Activated CD4-positive, alpha-beta memory T cell treated with anti-CD3 and anti-CD28 coated beads, Interleukin-2, amount 10 ng/mL, durations not matched to agents 7 days and 5 days (primary cell): Measurements from ENCODE around the gene KIF3B. TPM values are rescaled to one million over a fixed set of nuclear protein-coding genes. Genes with fewer than 3 reads are reported as not detected.
A peak's percentile ranks its signal among the peaks of the same experiment; 100 is the strongest.
"Not testable (repeated sequence)": the region's sequence is repeated elsewhere in the genome, so short reads cannot be mapped to it uniquely, and the experiment has no call there.

ENCODE experiments used
- CTCF ChIA-PET: fragments of 350-600 bp; sonication (Branson Sonifier 250); formaldehyde crosslinking; loops from one replicate; lab custom pipeline; 2021; ENCODE audit warnings: antibody characterized with exemption, inconsistent platforms; lab: Charles Lee
- POLR2A ChIA-PET: fragments of 350-600 bp; sonication (Branson Sonifier 250); formaldehyde crosslinking; loops from one replicate; lab custom pipeline; 2021; ENCODE audit warnings: antibody characterized with exemption; lab: Charles Lee
- DNase-seq: peaks from one replicate; pipeline ENCODE4 v3.0.0-alpha.2; 2020
- H3K27ac Mint-ChIP-seq: one replicate; pipeline ENCODE4 v1.8.0; 2021; ENCODE audit warnings: mild to moderate bottlenecking, mixed read lengths
- H3K27me3 Mint-ChIP-seq: one replicate; pipeline ENCODE4 v1.8.0; 2021; ENCODE audit warnings: mixed read lengths
- H3K36me3 Mint-ChIP-seq: one replicate; pipeline ENCODE4 v1.8.0; 2021; ENCODE audit warnings: low read depth, mixed read lengths
- H3K4me1 Mint-ChIP-seq: one replicate; pipeline ENCODE4 v1.8.0; 2021; ENCODE audit warnings: mixed read lengths
- H3K4me3 Mint-ChIP-seq: one replicate; pipeline ENCODE4 v1.8.0; 2021; ENCODE audit warnings: mild to moderate bottlenecking, mixed read lengths
- H3K9me3 Mint-ChIP-seq: one replicate; pipeline ENCODE4 v1.8.0; 2021; ENCODE audit warnings: mixed read lengths
- total RNA-seq, 2 experiments: library from RNA; stranded (reverse); gene quantifications; one replicate each; pipeline ENCODE4 v1.2.3, GENCODE V29; 2021

The KIF3B gene
- total RNA-seq, 2 experiments from 2014 or later: 23.1 to 23.4 TPM

GRCh38 chr20:32236819-32237218 lies 40.6 kb upstream of the KIF3B start:
- Mint-ChIP-seq H3K9me3 (no peaks in the 10 kb centered on the region), H3K27me3 (no peaks in the 10 kb centered on the region), H3K4me3 (no peak overlapping the region), H3K36me3 (peaks cover 45% of the 10 kb centered on the region), H3K27ac (no peak overlapping the region), H3K4me1 (peaks cover 32% of the 10 kb centered on the region)
- no peak for DNase-seq
- POLR2A ChIA-PET: no interaction called here
- CTCF ChIA-PET: no interaction called here

- Mint-ChIP-seq H3K4me3 (no peak overlapping the region), H3K36me3 (peaks cover 42% of the 10 kb centered on the region), H3K4me1 (peaks cover 26% of the 10 kb centered on the region), H3K27ac (no peak overlapping the region), H3K9me3 (no peaks in the 10 kb centered on the region), H3K27me3 (no peaks in the 10 kb centered on the region)
- CTCF ChIA-PET: no interaction called here
- POLR2A ChIA-PET: no interaction called here
- no peak for DNase-seq
These were observed 40.0 kb upstream of the KIF3B start for GRCh38 chr20:32237419-32237818.

DNA sequence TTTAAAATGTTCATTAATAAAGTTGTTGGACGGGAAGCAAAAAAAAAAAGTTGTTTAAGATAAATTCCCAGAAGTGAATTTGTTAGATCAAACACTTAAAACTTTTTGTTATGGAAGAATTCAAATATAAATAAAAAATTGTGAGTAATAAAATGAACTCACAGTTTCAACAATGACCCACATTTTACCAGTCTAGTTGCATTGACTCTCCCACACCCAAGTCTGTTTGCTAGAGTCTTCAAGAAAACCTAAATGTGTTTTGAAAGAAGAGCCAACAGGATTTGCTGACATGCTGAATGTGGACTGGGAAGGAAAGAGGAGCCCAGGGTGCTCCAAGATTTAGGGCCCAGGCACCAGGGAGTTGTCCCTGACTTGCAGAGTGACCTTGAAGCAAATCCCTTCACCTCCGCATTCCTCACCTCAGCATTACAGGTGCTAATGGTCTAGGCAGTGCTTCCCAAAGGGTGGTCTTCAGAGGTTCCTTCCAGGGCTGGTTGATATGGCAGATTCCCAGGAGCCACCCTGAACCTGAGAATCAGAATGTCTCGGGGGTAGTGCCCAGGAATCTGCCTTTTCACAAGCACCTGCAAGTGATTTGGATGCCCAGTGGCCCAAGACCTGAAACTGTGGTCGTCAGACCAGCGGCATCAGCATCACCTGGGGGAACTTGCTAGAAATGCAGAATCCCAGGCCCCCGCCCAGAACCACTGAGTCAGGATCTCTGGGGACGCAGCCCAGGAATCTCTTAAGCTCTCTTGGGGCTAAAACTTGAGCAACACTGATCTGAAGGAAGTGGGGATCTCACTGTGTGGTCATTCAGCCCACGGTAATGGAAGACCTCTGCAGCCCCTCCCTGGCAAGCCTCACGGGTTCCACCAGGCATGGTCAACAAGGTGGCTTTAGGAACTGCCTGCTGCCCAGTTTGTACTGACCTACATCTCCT lies 38.7 kb upstream of the KIF3B start:
- no peaks in the 10 kb centered on the region for H3K27me3 Mint-ChIP-seq
- DNase-seq: no peak
- POLR2A ChIA-PET: interaction anchor here (1.1 kb wide), 1 partner anchor 17 kb away, joined by 3 read pairs; no protein-coding TSS in a partner anchor
- H3K36me3 Mint-ChIP-seq: peaks cover 30% of the 10 kb centered on the region
- no peak overlapping the region for H3K4me3 Mint-ChIP-seq
- H3K9me3 Mint-ChIP-seq: no peaks in the 10 kb centered on the region
- H3K27ac Mint-ChIP-seq: no peak overlapping the region
- CTCF ChIA-PET: no interaction called here
- peaks cover 14% of the 10 kb centered on the region for H3K4me1 Mint-ChIP-seq

DNA sequence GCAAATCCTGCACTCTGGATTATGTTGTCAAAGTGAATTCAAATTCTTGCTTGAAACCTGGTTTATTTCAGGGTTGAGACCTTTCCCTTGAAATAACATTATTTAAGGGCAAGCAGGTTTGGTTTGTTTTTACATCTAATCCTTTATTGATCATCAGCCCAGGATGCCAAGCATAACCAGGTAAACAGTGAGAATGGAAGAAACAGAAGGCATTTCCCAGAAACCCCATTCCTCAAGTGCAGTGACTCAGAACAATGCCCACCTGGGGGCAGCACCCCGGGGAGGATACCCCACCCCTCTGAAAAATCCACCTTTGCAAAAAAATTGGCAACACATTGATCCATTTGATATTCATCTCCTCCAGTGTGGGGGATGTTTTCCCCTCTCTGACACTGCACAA lies 37.2 kb upstream of the KIF3B start:
- ChIA-PET CTCF (interaction anchor here (0.6 kb wide), 1 partner anchor 682 kb away, joined by 5 read pairs; no protein-coding TSS in a partner anchor), POLR2A (interaction anchor here (1.1 kb wide), 1 partner anchor 16 kb away, joined by 3 read pairs; no protein-coding TSS in a partner anchor)
- DNase-seq: no peak
- no peaks in the 10 kb centered on the region for H3K27me3 Mint-ChIP-seq
- H3K27ac Mint-ChIP-seq: no peak overlapping the region
- no peaks in the 10 kb centered on the region for H3K9me3 Mint-ChIP-seq
- no peak overlapping the region for H3K4me3 Mint-ChIP-seq
- H3K4me1 Mint-ChIP-seq: peaks cover 8% of the 10 kb centered on the region
- H3K36me3 Mint-ChIP-seq: peaks cover 17% of the 10 kb centered on the region

- Mint-ChIP-seq H3K9me3 (no peaks in the 10 kb centered on the region), H3K36me3 (peaks cover 6% of the 10 kb centered on the region), H3K27me3 (no peaks in the 10 kb centered on the region), H3K4me1 (peaks cover 5% of the 10 kb centered on the region), H3K27ac (no peak overlapping the region), H3K4me3 (no peak overlapping the region)
- CTCF ChIA-PET: no interaction called here
- no peak for DNase-seq
- POLR2A ChIA-PET: no interaction called here
These were observed 35.6 kb upstream of the KIF3B start for GRCh38 chr20:32241807-32242206.

DNA sequence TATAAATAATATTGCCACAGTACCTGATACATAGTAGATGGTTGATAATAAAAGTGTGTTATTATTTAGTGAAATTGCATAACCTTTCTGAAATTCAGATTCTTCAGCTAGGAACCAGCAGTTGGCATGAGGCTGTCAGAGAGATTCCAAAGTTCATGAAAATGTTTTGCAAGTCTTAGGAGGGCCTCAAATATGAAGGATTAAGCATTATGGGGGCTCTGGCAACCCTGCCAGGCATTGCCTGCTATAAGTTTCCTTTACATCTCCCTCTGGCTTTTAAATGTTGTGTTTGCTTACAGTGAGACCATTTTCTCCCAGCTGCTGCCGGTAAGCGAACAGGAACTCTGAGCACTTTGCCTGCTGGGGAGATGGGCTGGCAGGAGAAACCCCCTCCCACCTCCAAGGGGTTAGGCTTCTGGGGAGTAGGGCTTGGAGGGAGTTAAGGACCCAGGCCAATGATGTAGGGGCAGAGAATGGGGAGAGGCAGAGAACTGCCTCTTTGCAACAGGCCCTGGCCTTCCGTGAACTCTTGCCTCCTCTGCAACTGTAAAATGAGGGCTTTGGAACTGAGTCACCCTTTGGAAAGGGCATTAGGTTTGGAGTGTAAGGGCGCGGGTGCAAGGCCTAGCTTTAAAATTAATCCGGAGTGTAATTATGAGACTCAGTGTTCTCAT lies 33.2 kb upstream of the KIF3B start:
- CTCF ChIA-PET: no interaction called here
- H3K4me1 Mint-ChIP-seq: peaks cover 9% of the 10 kb centered on the region
- no peak overlapping the region for H3K4me3 Mint-ChIP-seq
- POLR2A ChIA-PET: no interaction called here
- no peak for DNase-seq
- H3K27me3 Mint-ChIP-seq: no peaks in the 10 kb centered on the region
- H3K9me3 Mint-ChIP-seq: no peaks in the 10 kb centered on the region
- H3K36me3 Mint-ChIP-seq: no peaks in the 10 kb centered on the region
- H3K27ac Mint-ChIP-seq: no peak overlapping the region

DNA sequence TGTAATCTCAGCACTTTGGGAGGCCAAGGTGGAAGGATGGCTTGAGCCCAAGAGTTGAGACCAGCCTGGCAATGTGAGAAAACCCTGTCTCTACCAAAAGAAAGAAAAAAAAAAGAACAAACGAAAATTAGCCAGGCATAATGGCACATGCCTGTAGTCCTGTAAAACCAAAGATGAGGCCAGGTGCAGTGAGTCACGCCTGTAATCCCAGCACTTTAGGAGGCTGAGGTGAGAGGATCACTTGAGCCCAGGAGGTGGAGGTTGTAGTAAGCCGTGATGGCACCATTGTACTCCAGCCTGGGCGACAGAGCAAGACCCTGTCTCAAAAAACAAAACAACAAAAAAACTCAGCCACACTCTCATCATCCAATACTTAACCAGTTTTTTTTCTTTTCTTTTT lies 32.5 kb upstream of the KIF3B start:
- H3K4me1 Mint-ChIP-seq: peaks cover 14% of the 10 kb centered on the region
- DNase-seq: no peak
- H3K27ac Mint-ChIP-seq: no peak overlapping the region
- no peak overlapping the region for H3K4me3 Mint-ChIP-seq
- no peaks in the 10 kb centered on the region for H3K27me3 Mint-ChIP-seq
- CTCF ChIA-PET: no interaction called here
- H3K9me3 Mint-ChIP-seq: no peaks in the 10 kb centered on the region
- no peaks in the 10 kb centered on the region for H3K36me3 Mint-ChIP-seq
- POLR2A ChIA-PET: no interaction called here

- H3K4me3 Mint-ChIP-seq, CTCF ChIA-PET, POLR2A ChIA-PET, H3K27me3 Mint-ChIP-seq, DNase-seq, H3K36me3 Mint-ChIP-seq, H3K27ac Mint-ChIP-seq, H3K9me3 Mint-ChIP-seq: not testable (repeated sequence)
- H3K4me1 Mint-ChIP-seq: peaks cover 13% of the 10 kb centered on the region
These were observed 31.2 kb upstream of the KIF3B start for GRCh38 chr20:32246208-32246607.

GRCh38 chr20:32248043-32248442 lies 29.4 kb upstream of the KIF3B start:
- DNase-seq: no peak
- no peak overlapping the region for H3K4me3 Mint-ChIP-seq
- no peaks in the 10 kb centered on the region for H3K36me3 Mint-ChIP-seq
- CTCF ChIA-PET: no interaction called here
- no peaks in the 10 kb centered on the region for H3K9me3 Mint-ChIP-seq
- no peaks in the 10 kb centered on the region for H3K27me3 Mint-ChIP-seq
- H3K27ac Mint-ChIP-seq: no peak overlapping the region
- peaks cover 25% of the 10 kb centered on the region for H3K4me1 Mint-ChIP-seq
- POLR2A ChIA-PET: no interaction called here

DNA sequence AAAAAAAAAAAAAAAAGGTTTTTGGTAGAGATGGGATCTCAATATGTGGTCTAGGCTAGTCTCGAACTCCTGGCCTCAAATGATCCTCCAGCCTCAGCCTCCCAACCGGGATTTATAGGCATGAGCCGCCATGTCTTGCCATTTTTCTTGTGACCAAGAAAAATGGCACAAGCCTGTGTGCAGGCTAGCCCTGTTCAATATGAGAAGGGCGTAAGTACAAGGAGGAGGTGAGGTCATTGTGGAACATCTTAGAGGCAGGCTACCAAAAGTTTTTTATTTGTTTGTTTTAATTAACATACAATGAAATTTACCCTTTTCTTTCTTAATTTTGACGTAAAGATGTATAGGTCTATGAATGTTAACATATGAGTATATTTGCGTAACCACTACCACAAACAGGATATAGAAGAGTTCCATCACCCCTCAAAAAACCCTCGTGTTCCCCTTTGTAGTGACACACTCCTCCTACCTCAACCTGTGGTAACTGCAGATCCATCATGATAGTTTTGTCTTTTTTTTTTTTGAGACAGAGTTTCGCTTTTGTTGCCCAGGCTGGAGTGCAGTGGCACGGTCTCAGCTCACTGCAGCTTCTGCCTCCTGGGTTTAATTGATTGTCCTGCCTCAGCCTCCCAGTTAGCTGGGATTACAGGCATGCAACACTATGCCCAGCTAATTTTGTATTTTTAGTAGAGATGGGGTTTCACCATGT lies 28.3 kb upstream of the KIF3B start:
- no peaks in the 10 kb centered on the region for H3K36me3 Mint-ChIP-seq
- peak; percentile 43 for DNase-seq
- H3K9me3 Mint-ChIP-seq: no peaks in the 10 kb centered on the region
- peak overlapping the region; percentile 55 for H3K27ac Mint-ChIP-seq
- peak overlapping the region; percentile 9 for H3K4me3 Mint-ChIP-seq
- POLR2A ChIA-PET: no interaction called here
- H3K4me1 Mint-ChIP-seq: peaks cover 28% of the 10 kb centered on the region
- no peaks in the 10 kb centered on the region for H3K27me3 Mint-ChIP-seq
- CTCF ChIA-PET: interaction anchor here (0.7 kb wide), 1 partner anchor 28 kb away, joined by 3 read pairs; the partner anchor contains the start of gene KIF3B

DNA sequence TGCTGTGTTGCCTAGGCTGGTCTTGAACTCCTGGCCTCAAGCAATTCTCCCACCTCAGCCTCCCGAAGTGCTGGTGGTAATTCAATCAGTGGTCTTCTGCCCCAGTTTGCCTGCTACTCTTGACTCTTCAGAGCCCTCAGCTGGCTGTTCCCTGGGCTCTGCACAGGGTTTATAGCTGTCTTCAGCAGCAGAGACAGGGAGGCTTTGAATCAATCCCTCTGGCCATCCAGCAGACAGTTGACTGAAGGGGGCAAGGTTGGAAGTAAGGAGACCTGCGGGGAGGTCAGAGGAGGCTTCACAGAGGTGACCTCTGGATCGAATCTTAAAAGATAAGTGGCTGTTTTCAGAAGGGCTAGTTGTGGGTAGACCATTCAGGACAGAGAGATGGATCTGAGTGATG lies 26.0 kb upstream of the KIF3B start:
- H3K36me3 Mint-ChIP-seq: no peaks in the 10 kb centered on the region
- DNase-seq: no peak
- CTCF ChIA-PET: interaction anchor here (0.8 kb wide), 1 partner anchor 9 kb away, joined by 3 read pairs; no protein-coding TSS in a partner anchor
- peak overlapping the region; percentile 1 for H3K27ac Mint-ChIP-seq
- H3K4me1 Mint-ChIP-seq: peaks cover 32% of the 10 kb centered on the region
- H3K27me3 Mint-ChIP-seq: no peaks in the 10 kb centered on the region
- H3K9me3 Mint-ChIP-seq: no peaks in the 10 kb centered on the region
- POLR2A ChIA-PET: no interaction called here
- no peak overlapping the region for H3K4me3 Mint-ChIP-seq

DNA sequence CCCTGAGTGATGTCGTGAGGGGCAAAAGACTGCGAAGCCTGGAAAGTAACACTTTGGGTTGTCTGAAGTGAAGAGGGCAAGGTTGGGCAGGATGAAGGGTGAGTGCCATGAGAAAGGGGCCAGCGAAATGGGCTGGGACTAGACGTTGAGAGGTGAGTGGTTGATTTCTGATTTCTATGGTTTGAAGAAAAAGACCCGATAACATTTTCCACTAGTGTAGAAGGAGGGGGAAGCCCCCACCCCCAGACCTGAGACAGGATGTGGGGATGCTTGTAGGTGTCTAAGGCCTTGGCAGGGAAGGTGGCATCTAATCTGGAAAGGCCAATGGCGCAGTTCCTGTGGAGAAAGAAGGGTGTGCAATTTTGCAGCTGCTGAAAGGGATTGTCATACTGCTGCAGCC lies 25.3 kb upstream of the KIF3B start:
- H3K27me3 Mint-ChIP-seq: no peaks in the 10 kb centered on the region
- ChIA-PET CTCF (no interaction called here), POLR2A (no interaction called here)
- peak; percentile 48 for DNase-seq
- no peaks in the 10 kb centered on the region for H3K36me3 Mint-ChIP-seq
- peaks cover 35% of the 10 kb centered on the region for H3K4me1 Mint-ChIP-seq
- no peaks in the 10 kb centered on the region for H3K9me3 Mint-ChIP-seq
- H3K4me3 Mint-ChIP-seq: no peak overlapping the region
- H3K27ac Mint-ChIP-seq: peak overlapping the region; percentile 58

GRCh38 chr20:32260973-32261372 lies 16.5 kb upstream of the KIF3B start:
- H3K9me3 Mint-ChIP-seq, H3K27me3 Mint-ChIP-seq, POLR2A ChIA-PET, H3K4me1 Mint-ChIP-seq, H3K4me3 Mint-ChIP-seq, H3K36me3 Mint-ChIP-seq, DNase-seq, H3K27ac Mint-ChIP-seq: not testable (repeated sequence)
- CTCF ChIA-PET: interaction anchor here (0.9 kb wide), 1 partner anchor 9 kb away, joined by 3 read pairs; no protein-coding TSS in a partner anchor
